Stimulated activated CD8-positive, alpha-beta memory T cell treated with anti-CD3 and anti-CD28 coated beads, Interleukin-15, amount 100 ng/mL, for 24 hours (primary cell): ENCODE data around the gene RAB40C.

Experiments
- DNase-seq: peaks from one replicate; pipeline ENCODE4 v3.0.0-alpha.2; 2020; ENCODE audit warnings: low read depth

The RAB40C gene

GRCh38 chr16:668519-669171 lies 78.8 kb downstream of the RAB40C start:
- DNase-seq = no peak

DNA sequence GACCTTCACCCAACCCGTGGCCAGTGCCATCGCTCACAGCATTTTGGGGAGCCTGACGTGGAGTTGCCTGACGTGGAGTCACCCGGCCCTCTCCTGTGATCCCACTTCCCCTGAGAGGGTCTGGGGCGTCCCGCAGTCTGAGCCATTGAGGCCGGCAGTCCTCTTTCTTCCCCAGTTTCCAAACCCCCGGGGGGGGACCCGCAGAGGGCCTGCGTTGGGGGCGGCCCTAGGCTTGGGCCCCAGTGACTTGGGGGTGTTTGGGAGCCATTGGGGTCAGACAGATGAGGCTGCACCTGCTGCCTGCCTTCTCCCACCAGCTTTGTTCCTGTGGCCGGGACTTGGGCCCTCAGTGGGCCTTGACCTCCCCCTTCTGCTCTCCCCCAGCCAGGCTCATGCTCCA lies 79.8 kb downstream of the RAB40C start:
- DNase-seq = no peak

DNA sequence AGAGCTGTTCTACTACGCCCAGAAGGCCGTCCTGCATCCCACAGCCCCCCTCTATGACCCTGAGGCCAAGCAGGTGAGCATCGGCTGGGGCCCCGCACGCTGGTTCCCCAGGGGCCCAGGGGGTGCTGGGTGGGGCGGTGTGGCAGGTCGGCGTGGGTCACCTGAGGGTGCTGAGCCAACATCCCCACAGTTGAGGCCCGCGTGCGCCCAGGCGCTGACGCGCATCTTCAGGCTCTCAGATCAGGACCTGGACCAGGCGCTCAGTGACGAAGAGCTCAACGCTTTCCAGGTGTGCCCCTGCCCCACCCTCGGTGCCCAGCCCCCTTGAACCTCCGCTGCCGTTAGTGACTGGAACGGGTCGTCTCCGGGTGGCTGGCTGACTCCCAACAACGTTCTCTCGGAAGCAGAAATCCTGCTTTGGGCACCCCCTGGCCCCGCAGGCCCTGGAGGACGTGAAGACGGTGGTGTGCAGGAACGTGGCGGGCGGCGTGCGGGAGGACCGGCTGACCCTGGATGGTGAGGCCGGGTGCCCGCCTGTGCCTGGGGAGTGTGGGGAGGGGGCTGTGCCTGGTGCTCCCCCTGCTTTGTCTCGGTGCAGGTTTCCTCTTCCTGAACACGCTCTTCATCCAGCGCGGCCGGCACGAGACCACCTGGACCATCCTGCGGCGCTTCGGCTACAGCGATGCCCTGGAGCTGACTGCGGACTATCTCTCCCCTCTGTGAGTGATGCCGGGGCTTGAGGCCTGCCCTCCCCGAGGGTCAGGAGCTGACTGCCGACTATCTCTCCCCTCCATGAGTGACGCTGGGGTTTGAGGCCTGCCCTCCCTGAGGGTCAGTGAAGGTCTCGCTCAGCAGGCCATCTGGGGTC lies 80.9 kb downstream of the RAB40C start:
- no peak for DNase-seq

GRCh38 chr16:671353-672131 lies 81.7 kb downstream of the RAB40C start:
- DNase-seq = no peak

GRCh38 chr16:672371-672770 lies 82.5 kb downstream of the RAB40C start:
- no peak for DNase-seq

DNA sequence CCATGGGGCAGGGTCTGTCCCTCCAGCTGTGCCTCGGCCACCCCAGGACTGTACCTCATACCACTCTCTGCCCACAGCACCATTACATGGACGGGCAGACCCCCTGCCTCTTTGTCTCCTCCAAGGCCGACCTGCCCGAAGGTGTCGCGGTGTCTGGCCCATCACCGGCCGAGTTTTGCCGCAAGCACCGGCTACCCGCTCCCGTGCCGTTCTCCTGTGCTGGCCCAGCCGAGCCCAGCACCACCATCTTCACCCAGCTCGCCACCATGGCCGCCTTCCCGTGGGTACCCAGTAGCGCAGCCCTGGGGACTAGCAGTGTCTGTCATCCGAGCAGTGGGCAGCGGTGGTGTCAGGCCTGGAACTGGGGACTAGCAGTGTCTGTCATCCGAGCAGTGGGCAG lies 83.0 kb downstream of the RAB40C start:
- no peak for DNase-seq

- DNase-seq = no peak
These were observed 83.6 kb downstream of the RAB40C start for GRCh38 chr16:673399-673991.

DNA sequence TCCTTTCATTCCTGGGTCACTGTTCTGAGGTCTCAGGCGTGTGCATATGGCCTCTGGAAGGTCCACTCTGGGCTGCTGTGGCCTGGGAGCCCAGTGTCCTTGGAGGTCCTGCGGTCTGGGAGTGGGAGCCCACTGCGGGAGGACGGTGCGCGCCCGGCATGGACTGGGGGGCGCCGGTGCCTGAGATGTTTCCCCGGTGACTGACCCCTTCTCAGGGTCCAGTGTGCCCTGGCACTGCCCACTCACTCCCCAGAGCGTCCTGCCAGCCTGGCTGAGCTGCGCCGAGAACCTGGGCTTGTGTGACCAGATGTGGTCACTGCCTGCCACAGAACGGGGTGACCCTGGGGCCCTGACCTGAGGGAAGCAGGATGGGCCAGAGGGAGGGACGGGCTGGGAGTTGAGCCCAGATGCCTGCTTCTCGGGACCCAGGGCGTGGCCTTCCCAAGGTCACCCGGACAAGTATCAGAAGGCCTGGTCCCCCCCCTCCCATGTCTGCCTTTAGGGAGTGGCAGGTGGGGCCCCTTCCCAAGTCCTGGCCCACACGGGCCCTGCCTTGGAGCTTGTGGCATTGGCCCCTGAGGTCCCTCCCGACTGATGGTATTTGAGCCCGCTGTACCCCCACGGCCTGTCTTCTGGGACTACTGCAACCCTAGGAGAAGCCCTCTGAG lies 84.5 kb downstream of the RAB40C start:
- DNase-seq = no peak

DNA sequence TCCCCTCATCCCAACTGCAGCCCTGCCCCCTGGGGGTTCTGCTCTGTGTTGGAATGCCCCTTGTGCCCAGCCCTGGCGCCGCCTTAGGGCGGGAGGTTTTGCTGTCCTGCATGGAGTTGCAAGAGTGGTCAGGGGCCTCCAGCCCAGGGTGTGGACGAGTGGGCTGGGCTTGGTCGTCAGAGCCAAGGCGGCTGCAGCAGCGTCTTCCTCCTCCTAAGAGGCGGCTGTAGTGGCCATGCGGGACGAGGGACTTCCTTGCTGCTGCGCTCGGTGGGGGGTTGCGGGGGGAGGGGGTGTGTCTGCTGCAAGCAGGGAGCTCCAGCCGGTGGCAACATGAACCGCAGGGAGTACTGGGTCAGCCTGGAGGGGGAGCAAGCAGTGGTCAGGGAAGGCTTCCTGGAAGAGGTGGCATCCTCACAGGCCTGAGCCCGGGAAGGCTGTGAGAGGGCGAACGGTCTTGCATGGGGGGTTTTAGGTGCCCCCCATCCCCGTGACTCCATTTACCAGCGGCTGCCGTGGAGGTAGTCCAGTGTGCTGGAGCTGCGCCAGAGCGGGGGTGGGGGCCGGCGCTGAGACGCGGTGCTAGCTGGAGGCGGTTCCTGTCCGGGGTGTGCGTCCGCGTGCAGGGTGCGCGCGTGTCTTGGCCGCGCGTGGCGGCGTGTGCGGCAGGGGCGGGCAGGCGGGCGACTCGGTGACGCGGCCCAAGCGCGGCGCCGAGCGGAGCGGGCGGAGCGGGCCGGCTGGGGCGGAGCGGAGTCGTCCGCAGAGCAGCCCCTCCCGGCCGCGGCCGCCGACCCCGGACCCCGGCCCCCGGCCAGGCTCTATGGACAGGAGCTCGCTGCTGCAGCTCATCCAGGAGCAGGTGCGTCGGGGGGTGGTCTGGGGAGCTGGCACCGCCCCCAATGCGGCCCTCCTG lies 85.4 kb downstream of the RAB40C start, which contains the start of gene RHBDL1:
RHBDL1 (plus strand) TSS at position 704 of the 916 bp plus-strand sequence; CDS start at position 824, 120 bp downstream.
- no peak for DNase-seq

- no peak for DNase-seq
These were observed 86.2 kb downstream of the RAB40C start for GRCh38 chr16:675884-676564.

DNA sequence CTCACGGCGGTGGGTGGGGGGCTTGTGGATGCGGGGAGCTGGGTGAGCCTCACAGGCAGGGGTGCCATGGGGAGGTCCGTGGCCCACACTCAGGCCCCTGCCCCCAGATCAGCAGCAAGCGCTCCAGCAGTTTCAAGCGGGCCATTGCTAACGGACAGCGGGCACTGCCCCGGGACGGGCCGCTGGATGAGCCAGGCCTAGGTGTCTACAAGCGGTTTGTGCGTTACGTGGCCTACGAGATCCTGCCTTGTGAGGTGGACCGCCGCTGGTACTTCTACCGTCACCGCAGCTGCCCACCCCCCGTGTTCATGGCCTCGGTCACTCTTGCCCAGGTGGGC lies 86.7 kb downstream of the RAB40C start:
- no peak for DNase-seq

- no peak for DNase-seq
These were observed 87.0 kb downstream of the RAB40C start for GRCh38 chr16:676913-677312.

GRCh38 chr16:677316-678190 lies 87.7 kb downstream of the RAB40C start:
- DNase-seq = no peak

DNA sequence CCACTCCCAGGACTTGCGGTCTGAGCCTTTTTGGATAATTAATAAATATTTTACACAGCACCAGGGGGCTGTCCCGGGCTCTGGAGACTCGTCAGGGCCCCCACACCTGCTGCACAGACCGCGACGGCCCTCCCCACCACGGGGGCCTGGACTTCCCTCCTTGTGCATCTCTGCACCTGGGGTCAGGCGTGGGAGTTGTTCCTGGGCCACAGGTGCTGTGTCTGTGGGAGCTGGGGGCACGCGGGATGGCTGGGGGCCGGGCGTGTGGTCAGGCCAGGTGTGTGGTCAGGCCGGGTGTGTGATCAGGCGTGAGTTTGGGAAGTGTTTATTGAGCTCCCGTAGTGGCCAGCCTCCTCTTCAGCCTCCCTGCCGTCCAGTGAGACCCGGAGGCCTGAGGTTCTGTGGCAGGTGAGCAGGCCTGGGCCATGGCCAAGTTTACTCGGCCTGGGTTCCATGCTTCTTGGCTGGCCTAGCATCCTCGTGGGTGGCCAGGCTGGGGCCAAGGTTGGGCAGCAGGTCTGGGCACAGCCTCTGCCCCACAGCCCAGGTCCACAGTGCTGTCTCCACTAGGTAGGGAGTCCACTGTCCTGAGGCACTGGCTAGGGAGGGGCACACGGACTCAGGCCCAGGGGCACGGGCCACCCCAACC lies 88.5 kb downstream of the RAB40C start:
- no peak for DNase-seq
